Measurements from ENCODE around the gene SERPINA10. TPM values are rescaled to one million over a fixed set of nuclear protein-coding genes. Genes with fewer than 3 reads are reported as not detected.
A peak's percentile ranks its signal among the peaks of the same experiment; 100 is the strongest.
"Not testable (repeated sequence)": the region's sequence is repeated elsewhere in the genome, so short reads cannot be mapped to it uniquely, and the experiment has no call there.

The SERPINA10 gene
- total RNA-seq, 2 donors from 2014 or later, result not detected

- Mint-ChIP-seq H3K36me3 (ENCODE audit: insufficient read depth in 2 of 2) (no peaks in the 10 kb centered on the region), H3K9me3 (peaks cover 0 to 7% of the 10 kb centered on the region in 2 donors), H3K4me3 (no peak overlapping the region), H3K4me1 (ENCODE audit: low read depth) (peaks cover 11% of the 10 kb centered on the region), H3K27ac (no peak overlapping the region), H3K27me3 (ENCODE audit: low read depth) (peaks cover 14% of the 10 kb centered on the region)
- DNase-seq (no peak), ATAC-seq (replicated peaks in 1 of 2) (no peak)
Measured at GRCh38 chr14:94290197-94290596, 2.9 kb downstream of the SERPINA10 start.

DNA sequence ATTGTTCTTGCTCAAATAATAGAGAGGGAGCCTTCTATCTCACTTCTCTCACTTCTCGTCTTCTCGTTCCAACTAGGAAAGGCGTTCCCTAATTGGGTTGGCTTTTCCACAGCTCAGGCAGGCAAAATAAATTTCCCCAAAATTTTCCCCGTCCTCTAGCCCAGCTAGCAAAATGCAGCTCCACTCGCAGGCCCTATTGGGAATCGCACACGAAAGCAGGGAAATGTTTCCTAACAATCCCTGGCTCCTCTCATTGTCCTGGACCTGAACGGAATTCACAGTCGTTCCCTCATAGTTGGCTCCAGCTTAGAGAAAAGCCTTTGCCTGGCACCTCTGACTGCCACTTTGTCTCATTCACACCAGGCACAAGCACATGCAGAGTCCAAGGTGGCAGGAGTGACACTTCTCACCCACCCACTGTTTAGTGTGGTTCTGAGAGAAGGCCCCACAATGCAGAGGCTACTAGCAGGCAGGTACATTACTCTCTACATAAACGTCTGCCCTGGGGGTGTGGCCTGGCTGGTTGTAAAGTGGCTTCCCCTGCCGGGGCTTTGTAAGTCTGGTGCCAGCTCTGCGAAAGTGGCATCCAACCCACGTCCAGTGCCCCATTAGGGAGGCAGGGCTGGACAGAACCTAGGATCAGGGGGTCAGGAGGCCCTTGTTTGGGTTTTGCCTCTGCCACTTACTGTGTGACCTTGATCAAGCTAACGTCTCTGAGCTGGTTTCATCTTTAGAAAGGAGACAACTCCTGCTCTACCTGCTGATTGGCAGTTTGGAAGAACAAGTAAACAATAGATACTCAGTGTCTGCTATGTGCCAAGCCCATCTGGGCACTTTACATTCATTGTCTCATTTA lies 4.2 kb downstream of the SERPINA10 start:
- Mint-ChIP-seq H3K27ac (no peak overlapping the region), H3K36me3 (ENCODE audit: insufficient read depth in 2 of 2) (no peaks in the 10 kb centered on the region), H3K9me3 (peaks cover 0 to 7% of the 10 kb centered on the region in 2 donors), H3K4me3 (no peak overlapping the region), H3K27me3 (ENCODE audit: low read depth) (peaks cover 14% of the 10 kb centered on the region), H3K4me1 (ENCODE audit: low read depth) (peaks cover 11% of the 10 kb centered on the region)
- ATAC-seq (replicated peaks in 1 of 2) (no peak), DNase-seq (no peak)

DNA sequence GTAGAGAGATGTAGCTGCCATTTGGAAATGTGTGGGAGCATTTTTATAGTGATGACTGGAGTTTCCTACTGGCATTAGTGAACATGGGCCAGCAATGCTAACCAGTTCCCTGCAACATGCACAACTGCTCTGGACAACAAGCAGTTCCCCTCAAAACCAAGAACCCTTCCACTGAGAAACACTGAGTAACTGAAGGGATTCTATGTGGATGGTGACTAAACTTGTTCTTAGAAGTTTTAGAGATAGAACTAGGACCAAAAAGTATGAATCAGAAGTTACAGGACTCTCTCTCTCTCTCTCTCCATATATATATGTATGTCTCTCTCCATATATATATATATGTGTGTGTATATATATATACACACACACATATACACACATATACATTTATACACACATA lies 7.9 kb downstream of the SERPINA10 start:
- DNase-seq, result no peak
- H3K4me3 Mint-ChIP-seq, result no peak overlapping the region
- ATAC-seq (replicated peaks in 1 of 2), result peak in 1 of 2 donors; percentile 48
- peaks cover 14% of the 10 kb centered on the region for H3K27me3 Mint-ChIP-seq (ENCODE audit: low read depth)
- no peaks in the 10 kb centered on the region for H3K36me3 Mint-ChIP-seq (ENCODE audit: insufficient read depth in 2 of 2)
- H3K27ac Mint-ChIP-seq, result no peak overlapping the region
- H3K9me3 Mint-ChIP-seq, result peaks cover 0 to 7% of the 10 kb centered on the region in 2 donors
- peaks cover 11% of the 10 kb centered on the region for H3K4me1 Mint-ChIP-seq (ENCODE audit: low read depth)

GRCh38 chr14:94284221-94284620 lies 8.8 kb downstream of the SERPINA10 start:
- no peak for ATAC-seq (replicated peaks in 1 of 2)
- Mint-ChIP-seq H3K4me1 (ENCODE audit: low read depth) (peaks cover 11% of the 10 kb centered on the region), H3K27me3 (ENCODE audit: low read depth) (peaks cover 14% of the 10 kb centered on the region), H3K36me3 (ENCODE audit: insufficient read depth in 2 of 2) (no peaks in the 10 kb centered on the region), H3K9me3 (peaks cover 0 to 7% of the 10 kb centered on the region in 2 donors), H3K4me3 (no peak overlapping the region), H3K27ac (no peak overlapping the region)
- no peak for DNase-seq

- peaks cover 14% of the 10 kb centered on the region for H3K27me3 Mint-ChIP-seq (ENCODE audit: low read depth)
- H3K36me3 Mint-ChIP-seq (ENCODE audit: insufficient read depth in 2 of 2), result no peaks in the 10 kb centered on the region
- no peak overlapping the region for H3K4me3 Mint-ChIP-seq
- H3K27ac Mint-ChIP-seq, result no peak overlapping the region
- DNase-seq, result no peak
- no peak for ATAC-seq (replicated peaks in 1 of 2)
- peaks cover 11% of the 10 kb centered on the region for H3K4me1 Mint-ChIP-seq (ENCODE audit: low read depth)
- peaks cover 0 to 7% of the 10 kb centered on the region in 2 donors for H3K9me3 Mint-ChIP-seq
Measured at GRCh38 chr14:94282991-94283723, 9.9 kb downstream of the SERPINA10 start.

GRCh38 chr14:94278731-94279130 lies 14.3 kb downstream of the SERPINA10 start:
- DNase-seq (no peak), ATAC-seq (replicated peaks in 1 of 2) (no peak)
- Mint-ChIP-seq H3K27me3 (ENCODE audit: low read depth) (no peaks in the 10 kb centered on the region), H3K9me3 (no peaks in the 10 kb centered on the region), H3K4me1 (ENCODE audit: low read depth) (no peaks in the 10 kb centered on the region), H3K4me3 (no peak overlapping the region), H3K27ac (no peak overlapping the region), H3K36me3 (ENCODE audit: insufficient read depth in 2 of 2) (no peaks in the 10 kb centered on the region)

DNA sequence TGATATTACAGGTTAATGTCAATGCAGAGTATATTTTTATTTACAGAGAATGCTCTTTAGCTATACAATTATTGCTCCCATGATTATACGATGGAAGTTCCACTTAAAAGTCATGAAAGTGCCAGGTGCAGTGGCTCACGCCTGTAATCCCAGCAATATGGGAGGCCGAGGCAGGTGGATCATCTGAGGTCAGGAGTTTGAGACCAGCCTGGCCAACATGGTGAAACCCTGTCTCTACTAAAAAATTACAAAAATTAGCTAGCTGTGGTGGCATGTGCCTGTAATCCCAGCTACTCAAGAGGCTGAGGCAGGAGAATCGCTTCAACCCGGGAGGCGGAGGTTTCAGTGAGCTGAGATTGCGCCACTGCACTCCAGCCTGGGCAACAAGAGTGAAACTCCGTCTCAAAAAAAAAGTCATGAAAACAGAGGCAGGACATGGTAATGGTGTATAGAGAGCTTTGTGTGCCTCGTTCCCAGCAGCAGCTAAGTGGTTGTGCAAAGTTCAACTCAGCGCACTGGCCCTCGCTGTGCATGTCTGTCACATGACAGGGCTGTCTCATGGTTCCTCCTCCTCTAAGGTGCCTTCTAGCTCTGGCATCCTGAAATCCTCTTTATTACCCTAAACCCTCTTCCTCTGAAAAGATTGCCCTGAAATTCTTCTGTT lies 16.0 kb downstream of the SERPINA10 start:
- not testable (repeated sequence) for H3K9me3 Mint-ChIP-seq; H3K4me1 Mint-ChIP-seq (ENCODE audit: low read depth); ATAC-seq (replicated peaks in 1 of 2); H3K27me3 Mint-ChIP-seq (ENCODE audit: low read depth); H3K36me3 Mint-ChIP-seq (ENCODE audit: insufficient read depth in 2 of 2); H3K27ac Mint-ChIP-seq; DNase-seq; H3K4me3 Mint-ChIP-seq

DNA sequence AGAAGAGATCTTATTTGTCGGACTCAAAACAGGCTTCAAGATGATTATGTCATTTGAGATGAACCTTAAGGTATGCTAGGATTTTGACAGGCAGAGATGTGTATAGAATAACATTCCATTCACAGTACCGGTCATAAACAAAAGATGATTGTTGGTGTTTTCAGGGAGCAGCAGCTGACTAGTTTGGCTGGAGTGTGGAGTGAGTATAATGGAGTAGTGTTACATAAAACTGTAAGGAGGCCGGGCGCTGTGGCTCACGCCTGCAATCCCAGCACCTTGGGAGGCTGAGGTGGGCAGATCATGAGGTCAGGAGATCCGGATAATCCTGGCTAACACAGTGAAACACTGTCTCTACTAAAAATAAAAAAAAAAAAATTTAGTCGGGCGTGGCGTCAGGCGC lies 23.9 kb downstream of the SERPINA10 start:
- DNase-seq, result no peak
- no peak for ATAC-seq (replicated peaks in 1 of 2)
- Mint-ChIP-seq H3K4me3 (no peak overlapping the region), H3K27ac (no peak overlapping the region), H3K9me3 (peaks cover 0 to 2% of the 10 kb centered on the region in 2 donors), H3K27me3 (ENCODE audit: low read depth) (peaks cover 28% of the 10 kb centered on the region), H3K4me1 (ENCODE audit: low read depth) (no peaks in the 10 kb centered on the region), H3K36me3 (ENCODE audit: insufficient read depth in 2 of 2) (peaks cover 1 to 3% of the 10 kb centered on the region in 2 donors)

GRCh38 chr14:94268582-94268981 lies 24.5 kb downstream of the SERPINA10 start:
- not testable (repeated sequence) for H3K27ac Mint-ChIP-seq; DNase-seq; H3K9me3 Mint-ChIP-seq; H3K36me3 Mint-ChIP-seq (ENCODE audit: insufficient read depth in 2 of 2); ATAC-seq (replicated peaks in 1 of 2); H3K4me3 Mint-ChIP-seq; H3K4me1 Mint-ChIP-seq (ENCODE audit: low read depth)
- peaks cover 28% of the 10 kb centered on the region for H3K27me3 Mint-ChIP-seq (ENCODE audit: low read depth)

DNA sequence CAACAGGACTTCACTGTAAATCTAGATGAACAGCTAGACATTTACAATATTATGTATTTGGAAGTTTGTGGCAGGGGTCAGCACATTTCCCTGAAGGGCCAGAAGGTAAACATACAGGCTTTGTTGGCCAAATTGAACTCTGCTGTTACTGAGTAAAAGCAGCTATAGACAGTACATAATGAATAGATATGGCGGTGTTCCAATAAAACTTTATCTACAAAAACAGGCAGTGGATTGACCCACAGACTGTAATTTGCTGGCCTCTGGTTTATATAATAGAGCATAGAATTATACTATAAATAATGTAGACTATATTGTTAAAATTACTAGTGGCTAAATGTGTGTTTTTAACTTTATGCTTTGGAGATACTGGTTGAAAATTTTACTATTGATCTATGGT lies 25.7 kb downstream of the SERPINA10 start:
- H3K9me3 Mint-ChIP-seq, result peaks cover 4 to 6% of the 10 kb centered on the region in 2 donors
- DNase-seq (no peak), ATAC-seq (replicated peaks in 1 of 2) (no peak)
- no peak overlapping the region for H3K4me3 Mint-ChIP-seq
- peaks cover 6 to 9% of the 10 kb centered on the region in 2 donors for H3K36me3 Mint-ChIP-seq (ENCODE audit: insufficient read depth in 2 of 2)
- H3K27me3 Mint-ChIP-seq (ENCODE audit: low read depth), result peaks cover 21% of the 10 kb centered on the region
- no peaks in the 10 kb centered on the region for H3K4me1 Mint-ChIP-seq (ENCODE audit: low read depth)
- H3K27ac Mint-ChIP-seq, result no peak overlapping the region

GRCh38 chr14:94264195-94264594 lies 28.9 kb downstream of the SERPINA10 start:
- H3K27me3 Mint-ChIP-seq (ENCODE audit: low read depth), result peaks cover 11% of the 10 kb centered on the region
- not testable (repeated sequence) for H3K4me1 Mint-ChIP-seq (ENCODE audit: low read depth); H3K27ac Mint-ChIP-seq; H3K4me3 Mint-ChIP-seq; DNase-seq; ATAC-seq (replicated peaks in 1 of 2); H3K9me3 Mint-ChIP-seq
- H3K36me3 Mint-ChIP-seq (ENCODE audit: insufficient read depth in 2 of 2), result peaks cover 8 to 11% of the 10 kb centered on the region in 2 donors

GRCh38 chr14:94244182-94244581 lies 48.9 kb downstream of the SERPINA10 start:
- no peak for DNase-seq
- no peak for ATAC-seq (replicated peaks in 1 of 2)
- H3K27ac Mint-ChIP-seq, result no peak overlapping the region
- H3K4me1 Mint-ChIP-seq (ENCODE audit: low read depth), result no peaks in the 10 kb centered on the region
- no peaks in the 10 kb centered on the region for H3K36me3 Mint-ChIP-seq (ENCODE audit: insufficient read depth in 2 of 2)
- H3K9me3 Mint-ChIP-seq, result no peaks in the 10 kb centered on the region
- H3K4me3 Mint-ChIP-seq, result no peak overlapping the region
- H3K27me3 Mint-ChIP-seq (ENCODE audit: low read depth), result peaks cover 5% of the 10 kb centered on the region

DNA sequence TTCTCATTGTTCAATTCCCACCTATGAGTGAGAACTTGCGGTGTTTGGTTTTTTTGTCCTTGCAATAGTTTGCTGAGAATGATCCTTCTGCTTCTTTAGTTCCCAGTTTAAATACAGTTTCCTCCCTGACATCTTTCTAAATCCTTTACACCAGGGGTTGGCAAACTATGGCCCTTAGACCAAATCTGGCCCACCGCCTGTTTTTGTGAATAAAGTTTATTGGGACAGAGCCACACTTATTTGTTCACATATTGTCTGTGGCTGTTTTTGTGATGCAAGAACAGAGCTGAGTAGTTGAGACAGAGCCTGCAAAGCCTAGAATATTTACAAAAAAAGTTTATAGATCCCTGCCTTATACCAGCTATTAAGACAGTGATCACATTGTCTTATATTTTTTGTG lies 53.7 kb downstream of the SERPINA10 start:
- DNase-seq (no peak), ATAC-seq (replicated peaks in 1 of 2) (no peak)
- no peak overlapping the region for H3K4me3 Mint-ChIP-seq
- no peak overlapping the region for H3K27ac Mint-ChIP-seq
- H3K4me1 Mint-ChIP-seq (ENCODE audit: low read depth), result peaks cover 6% of the 10 kb centered on the region
- no peaks in the 10 kb centered on the region for H3K9me3 Mint-ChIP-seq
- H3K27me3 Mint-ChIP-seq (ENCODE audit: low read depth), result no peaks in the 10 kb centered on the region
- H3K36me3 Mint-ChIP-seq (ENCODE audit: insufficient read depth in 2 of 2), result no peaks in the 10 kb centered on the region
